Suprapubic skin (tissue), 4 donors: ENCODE data around the gene DOCK11. TPM values are rescaled to one million over a fixed set of nuclear protein-coding genes. Genes with fewer than 3 reads are reported as not detected.

ENCODE experiments used
- DNase-seq, 2 donors: peaks; one replicate each; pipeline ENCODE4 v3.0.0-alpha.2; 2019; ENCODE audit warnings: low spot score in 2 of 2
- H3K27ac ChIP-seq: fragments of 200-600 bp; sonication (generic); one replicate; pipeline ENCODE4 v1.5.1; 2019
- H3K27me3 ChIP-seq: fragments of 200-600 bp; sonication (generic); one replicate; pipeline ENCODE4 v1.5.1; 2019
- H3K36me3 ChIP-seq: fragments of 200-600 bp; sonication (generic); one replicate; pipeline ENCODE4 v1.5.1; 2019
- H3K4me1 ChIP-seq: fragments of 200-600 bp; sonication (generic); one replicate; pipeline ENCODE4 v1.5.1; 2019
- H3K4me3 ChIP-seq: fragments of 200-600 bp; sonication (generic); one replicate; pipeline ENCODE4 v1.5.1; 2019; ENCODE audit warnings: mild to moderate bottlenecking
- H3K9me3 ChIP-seq: fragments of 200-600 bp; sonication (generic); one replicate; pipeline ENCODE4 v1.5.1; 2019
- CTCF ChIP-seq, 2 donors: fragments of 200-600 bp in 1 of 2; fragments of 450-650 bp in 1 of 2; sonication (generic) in 1 of 2; IDR thresholded peaks; one replicate each; pipeline ENCODE4 v1.5.1; 2016 to 2019; ENCODE audit warnings: antibody characterized with exemption in 2 of 2, mild to moderate bottlenecking in 1 of 2, moderate library complexity in 1 of 2
- EP300 ChIP-seq: sonication (generic); formaldehyde crosslinking; IDR thresholded peaks from one replicate; pipeline ENCODE4 v1.6.1; 2017; ENCODE audit warnings: antibody characterized with exemption
- POLR2A ChIP-seq, 2 donors: fragments of 450-650 bp; IDR thresholded peaks; one replicate each; pipeline ENCODE4 v1.6.1; 2017; ENCODE audit warnings: antibody characterized with exemption in 2 of 2, mild to moderate bottlenecking in 2 of 2, moderate library complexity in 2 of 2
- POLR2AphosphoS5 ChIP-seq, 3 donors: sonication (generic); formaldehyde crosslinking; IDR thresholded peaks; one replicate each; pipeline ENCODE4 v1.6.1; 2017; ENCODE audit warnings: antibody characterized with exemption in 3 of 3
- WGBS: methylation state at CpG from one replicate; pipeline ENCODE4 v1.1.5; 2018; 5-methylcytosine and 5-hydroxymethylcytosine counted together
- total RNA-seq, 4 donors: library from RNA; depleted of rRNA; stranded (reverse); fragments of >200 nt; gene quantifications; one replicate each; pipeline ENCODE4 v1.1.0, GENCODE V29; 2016

The DOCK11 gene
- total RNA-seq, 4 donors from 2014 or later: 3.9 to 9.4 (median 5.7) TPM

- H3K27me3 ChIP-seq: no peaks in the 10 kb centered on the region
- H3K4me1 ChIP-seq: no peaks in the 10 kb centered on the region
- no peak overlapping the region for H3K27ac ChIP-seq
- TF ChIP-seq POLR2A (IDR thresholded peaks at IDR 0.05): no peak
- TF ChIP-seq POLR2AphosphoS5 (IDR thresholded peaks at IDR 0.05): no peak
- TF ChIP-seq EP300: no peak
- WGBS: 74% methylated on average over 4 of the region's 4 CpGs
- no peaks in the 10 kb centered on the region for H3K36me3 ChIP-seq
- H3K4me3 ChIP-seq: no peak overlapping the region
- DNase-seq: no peak
- no peaks in the 10 kb centered on the region for H3K9me3 ChIP-seq
These were observed 137.2 kb downstream of the DOCK11 start for GRCh38 chrX:118632862-118633261.

- Histone ChIP-seq H3K27me3 (no peaks in the 10 kb centered on the region), H3K4me3 (no peak overlapping the region), H3K27ac (no peak overlapping the region), H3K9me3 (no peaks in the 10 kb centered on the region), H3K4me1 (no peaks in the 10 kb centered on the region), H3K36me3 (no peaks in the 10 kb centered on the region)
- DNase-seq: no peak
- no peak for TF ChIP-seq POLR2AphosphoS5 (IDR thresholded peaks at IDR 0.05)
- no peak for TF ChIP-seq POLR2A (IDR thresholded peaks at IDR 0.05)
- no peak for TF ChIP-seq EP300
- no peak for TF ChIP-seq CTCF (IDR thresholded peaks at IDR 0.05)
- WGBS: 78% methylated on average over 6 of the region's 6 CpGs
These were observed 137.9 kb downstream of the DOCK11 start for GRCh38 chrX:118633530-118633929.

- Histone ChIP-seq H3K27me3 (no peaks in the 10 kb centered on the region), H3K27ac (no peak overlapping the region), H3K36me3 (no peaks in the 10 kb centered on the region), H3K4me3 (no peak overlapping the region), H3K4me1 (no peaks in the 10 kb centered on the region), H3K9me3 (no peaks in the 10 kb centered on the region)
- DNase-seq: no peak
- TF ChIP-seq POLR2AphosphoS5 (IDR thresholded peaks at IDR 0.05): no peak
- TF ChIP-seq POLR2A (IDR thresholded peaks at IDR 0.05): no peak
- no peak for TF ChIP-seq CTCF (IDR thresholded peaks at IDR 0.05)
- TF ChIP-seq EP300: no peak
- 96% methylated on average over 18 of the region's 18 CpGs for WGBS
These were observed 138.7 kb downstream of the DOCK11 start for GRCh38 chrX:118634336-118634735.

GRCh38 chrX:118637997-118638396 lies 142.4 kb downstream of the DOCK11 start:
- no peaks in the 10 kb centered on the region for H3K36me3 ChIP-seq
- H3K9me3 ChIP-seq: no peaks in the 10 kb centered on the region
- no peak for TF ChIP-seq POLR2AphosphoS5 (IDR thresholded peaks at IDR 0.05)
- TF ChIP-seq EP300: no peak
- 29% methylated on average over 2 of the region's 2 CpGs for WGBS
- H3K4me1 ChIP-seq: no peaks in the 10 kb centered on the region
- no peaks in the 10 kb centered on the region for H3K27me3 ChIP-seq
- no peak overlapping the region for H3K4me3 ChIP-seq
- H3K27ac ChIP-seq: no peak overlapping the region
- DNase-seq: no peak

GRCh38 chrX:118644378-118644777 lies 148.8 kb downstream of the DOCK11 start:
- TF ChIP-seq POLR2A (IDR thresholded peaks at IDR 0.05): no peak
- TF ChIP-seq CTCF (IDR thresholded peaks at IDR 0.05): peak in 1 of 2 donors; percentile 15
- no peak overlapping the region for H3K4me3 ChIP-seq
- H3K36me3 ChIP-seq: no peaks in the 10 kb centered on the region
- no peak for DNase-seq
- no peaks in the 10 kb centered on the region for H3K9me3 ChIP-seq
- 48% methylated on average over 1 of the region's 1 CpG for WGBS
- no peaks in the 10 kb centered on the region for H3K4me1 ChIP-seq
- no peaks in the 10 kb centered on the region for H3K27me3 ChIP-seq
- no peak overlapping the region for H3K27ac ChIP-seq

GRCh38 chrX:118652717-118653116 lies 157.1 kb downstream of the DOCK11 start:
- no peaks in the 10 kb centered on the region for H3K4me1 ChIP-seq
- no peaks in the 10 kb centered on the region for H3K36me3 ChIP-seq
- H3K9me3 ChIP-seq: no peaks in the 10 kb centered on the region
- no peak overlapping the region for H3K4me3 ChIP-seq
- no peak for TF ChIP-seq CTCF (IDR thresholded peaks at IDR 0.05)
- TF ChIP-seq POLR2A (IDR thresholded peaks at IDR 0.05): no peak
- TF ChIP-seq POLR2AphosphoS5 (IDR thresholded peaks at IDR 0.05): no peak
- TF ChIP-seq EP300: no peak
- H3K27me3 ChIP-seq: no peaks in the 10 kb centered on the region
- no peak overlapping the region for H3K27ac ChIP-seq
- WGBS: 54% methylated on average over 3 of the region's 3 CpGs
- no peak for DNase-seq
